Right lobe of liver (tissue), 6 donors: ENCODE results near the gene PYCARD. TPM values are rescaled to one million over a fixed set of nuclear protein-coding genes. Genes with fewer than 3 reads are reported as not detected.

Experiments used
- ATAC-seq, 4 donors: fragments of 200-7000 bp; cut with Tn5 transposase; one replicate each; pipeline ENCODE4 v1.9.1; 2020; ENCODE audit warnings: mild to moderate bottlenecking in 4 of 4, moderate library complexity in 4 of 4
- DNase-seq, 3 donors: peaks; one replicate each; pipeline ENCODE4 v3.0.0-alpha.2; 2020
- H3K27ac ChIP-seq, 3 donors: fragments of 200-600 bp; one replicate each; pipeline ENCODE4 v1.8.0; 2022
- H3K27me3 ChIP-seq, 2 donors: fragments of 200-600 bp; one replicate each; pipeline ENCODE4 v1.8.0; 2022
- H3K36me3 ChIP-seq, 4 donors: fragments of 200-600 bp; sonication (generic) in 1 of 4; one replicate each; pipeline versions ENCODE4 v1.5.1 to v1.8.0; 2017 to 2022; ENCODE audit warnings: control low read depth in 1 of 4
- H3K4me1 ChIP-seq, 4 donors: fragments of 200-600 bp; sonication (generic) in 1 of 4; one replicate each; pipeline versions ENCODE4 v1.5.1 to v1.8.0; 2017 to 2022; ENCODE audit warnings: control low read depth in 1 of 4
- H3K4me3 ChIP-seq, 3 donors: fragments of 200-600 bp; one replicate each; pipeline ENCODE4 v1.8.0; 2022
- H3K9me3 ChIP-seq, 4 donors: fragments of 200-600 bp; sonication (generic) in 1 of 4; one replicate each; pipeline versions ENCODE4 v1.5.1 to v1.8.0; 2017 to 2022; ENCODE audit warnings: control low read depth in 1 of 4
- CTCF ChIP-seq, 4 donors: fragments of 200-600 bp in 3 of 4; fragments of 450-650 bp in 1 of 4; IDR thresholded peaks; one replicate each; pipeline versions ENCODE4 v1.5.1 to v1.8.0; 2016 to 2022; ENCODE audit warnings: antibody characterized with exemption in 4 of 4, mild to moderate bottlenecking in 2 of 4
- POLR2A ChIP-seq: fragments of 450-650 bp; IDR thresholded peaks from one replicate; pipeline ENCODE4 v1.6.1; 2017; ENCODE audit warnings: antibody characterized with exemption, mild to moderate bottlenecking
- WGBS: methylation state at CpG from one replicate; pipeline ENCODE4 v1.1.6; 2018; ENCODE audit warnings: low coverage, low lambda C conversion rate; ENCODE audit not compliant: insufficient coverage; ENCODE audit errors: missing lambda C conversion rate; 5-methylcytosine and 5-hydroxymethylcytosine counted together
- intact Hi-C, 2 donors: fragments of 100-400 bp; cut with DNase I; formaldehyde crosslinking; loops; one replicate each; pipeline versions ENCODE4 v1.11.2 to v1.14.1; 2022
- total RNA-seq, 6 experiments: library from RNA; depleted of rRNA in 2 of 6; stranded (reverse); fragments of >200 nt in 2 of 6; fragmentation: NEBNext Ultra II Directional in 3 of 6; extraction: Animal tissue kit (Norgen Biotek cat#: 25700) in 3 of 6; gene quantifications; one replicate each; pipeline versions ENCODE4 v1.1.0 to v1.2.4, GENCODE V29; 2016 to 2023
- donor health status: DM: no; HTN: yes; CAD: no.
- donor health status: DM: no; HTN: no; CAD: no.
- donor health status: DM: no; HTN: no; CAD: no.
- donor health status: DM: no; HTN: yes; CAD: no.
- donor health status: DM: no; HTN: yes; CAD: no.

Gene PYCARD
- total RNA-seq, 6 experiments from 2014 or later: 5.7 to 14.9 (median 9.6) TPM

- 5% methylated on average over 8 of the region's 52 CpGs for WGBS
- no peak for ATAC-seq
- intact Hi-C loops: no loop called here
- Histone ChIP-seq H3K9me3 (no peaks in the 10 kb centered on the region), H3K4me1 (peaks cover 0 to 20% (median 0%) of the 10 kb centered on the region in 4 donors), H3K4me3 (no peak within 1 kb of the TSS), H3K27ac (no peak within 1 kb of the TSS), H3K36me3 (no peaks in the 10 kb centered on the region), H3K27me3 (no peaks in the 10 kb centered on the region)
- TF ChIP-seq CTCF (IDR thresholded peaks at IDR 0.05): no peak
- TF ChIP-seq POLR2A: no peak
- DNase-seq: peak in 2 of 3 donors; percentile 30 to 50
Measured at GRCh38 chr16:31216422-31217135, 14.0 kb upstream of the PYCARD start, which contains the start of gene PYDC1. PYDC1 (minus strand) TSS chr16:31217135; CDS start chr16:31217028, 107 bp downstream.

GRCh38 chr16:31215287-31216162, 13.0 kb upstream of the PYCARD start:
- H3K4me3 ChIP-seq: peak overlapping the region; percentile 28 to 36 (median 36)
- H3K36me3 ChIP-seq: no peaks in the 10 kb centered on the region
- H3K27me3 ChIP-seq: no peaks in the 10 kb centered on the region
- no peaks in the 10 kb centered on the region for H3K9me3 ChIP-seq
- peaks cover 0 to 20% (median 0%) of the 10 kb centered on the region in 4 donors for H3K4me1 ChIP-seq
- DNase-seq (peak in 1 of 3 donors; percentile 69), ATAC-seq (peak; percentile 79 to 93 (median 82))
- WGBS: 1% methylated on average over 20 of the region's 63 CpGs
- H3K27ac ChIP-seq: no peak overlapping the region
- intact Hi-C loops: no loop called here
- TF ChIP-seq POLR2A (no peak), CTCF (IDR thresholded peaks at IDR 0.05) (no peak)

GRCh38 chr16:31214708-31215286, 12.2 kb upstream of the PYCARD start:
- TF ChIP-seq POLR2A: no peak
- no peak for TF ChIP-seq CTCF (IDR thresholded peaks at IDR 0.05)
- 2% methylated on average over 10 of the region's 58 CpGs for WGBS
- ATAC-seq (peak in 2 of 4 donors; percentile 18 to 30), DNase-seq (no peak)
- H3K9me3 ChIP-seq: no peaks in the 10 kb centered on the region
- no peak overlapping the region for H3K27ac ChIP-seq
- no peaks in the 10 kb centered on the region for H3K27me3 ChIP-seq
- intact Hi-C loops: no loop called here
- peaks cover 0 to 20% (median 0%) of the 10 kb centered on the region in 4 donors for H3K4me1 ChIP-seq
- no peaks in the 10 kb centered on the region for H3K36me3 ChIP-seq
- peak overlapping the region; percentile 28 to 36 (median 36) for H3K4me3 ChIP-seq

GRCh38 chr16:31213877-31214707, 11.5 kb upstream of the PYCARD start, which contains the start of gene TRIM72:
TRIM72 (plus strand) TSS chr16:31214119; CDS start chr16:31214739, 620 bp downstream.
- no peaks in the 10 kb centered on the region for H3K9me3 ChIP-seq
- peaks cover 0 to 20% (median 0%) of the 10 kb centered on the region in 4 donors for H3K4me1 ChIP-seq
- intact Hi-C loops: no loop called here
- no peak for DNase-seq
- 54% methylated on average over 8 of the region's 25 CpGs for WGBS
- H3K36me3 ChIP-seq: no peaks in the 10 kb centered on the region
- TF ChIP-seq CTCF (IDR thresholded peaks at IDR 0.05) (no peak), POLR2A (no peak)
- peak in 3 of 4 donors; percentile 4 to 22 (median 15) for ATAC-seq
- no peaks in the 10 kb centered on the region for H3K27me3 ChIP-seq
- peak within 1 kb of the TSS in 2 of 3 donors; percentile 28 to 36 for H3K4me3 ChIP-seq
- H3K27ac ChIP-seq: no peak within 1 kb of the TSS
